Measurements from ENCODE around the gene TCL1A. TPM values are rescaled to one million over a fixed set of nuclear protein-coding genes. Genes with fewer than 3 reads are reported as not detected.

Gene TCL1A
- total RNA-seq, 2 experiments from 2014 or later: not detected

- Mint-ChIP-seq H3K9me3 (no peaks in the 10 kb centered on the region), H3K36me3 (ENCODE audit: low read depth) (no peaks in the 10 kb centered on the region), H3K4me1 (ENCODE audit: low read depth) (no peaks in the 10 kb centered on the region), H3K27me3 (peaks cover 37% of the 10 kb centered on the region), H3K27ac (no peak overlapping the region), H3K4me3 (no peak overlapping the region)
- Histone ChIP-seq H3K27me3 (ENCODE audit: control insufficient read depth in 1 of 2, insufficient read depth in 2 of 2, low read length in 2 of 2) (peaks cover 0 to 14% of the 10 kb centered on the region in 2 experiments), H3K36me3 (ENCODE audit: insufficient read depth, low read length) (no peaks in the 10 kb centered on the region), H3K4me3 (ENCODE audit: low read length) (no peak overlapping the region), H3K4me1 (ENCODE audit: insufficient read depth, low read length) (no peaks in the 10 kb centered on the region), H3K9me3 (ENCODE audit: control insufficient read depth in 1 of 2, insufficient read depth in 1 of 2, low read length in 2 of 2) (no peaks in the 10 kb centered on the region), H3K27ac (ENCODE audit: low read depth in 1 of 2, low read length in 2 of 2) (no peak overlapping the region)
- DNase-seq (no peak), ATAC-seq (ENCODE audit: poor library complexity) (no peak)
- ChIA-PET POLR2A (no interaction called here), CTCF (interaction anchor here (0.6 kb wide), 1 partner anchor 9 kb away, joined by 3 read pairs; no protein-coding TSS in a partner anchor)
- intact Hi-C loops (cut with DNase I, micrococcal nuclease): no loop called here
- no peak for TF ChIP-seq CTCF (IDR thresholded peaks at IDR 0.05)
Observed at GRCh38 chr14:95662376-95663186, 51.3 kb downstream of the TCL1A start.

- Histone ChIP-seq H3K27ac (ENCODE audit: low read depth in 1 of 2, low read length in 2 of 2) (no peak overlapping the region), H3K27me3 (ENCODE audit: control insufficient read depth in 1 of 2, insufficient read depth in 2 of 2, low read length in 2 of 2) (peaks cover 0 to 10% of the 10 kb centered on the region in 2 experiments), H3K36me3 (ENCODE audit: insufficient read depth, low read length) (no peaks in the 10 kb centered on the region), H3K4me3 (ENCODE audit: low read length) (no peak overlapping the region), H3K4me1 (ENCODE audit: insufficient read depth, low read length) (no peaks in the 10 kb centered on the region), H3K9me3 (ENCODE audit: control insufficient read depth in 1 of 2, insufficient read depth in 1 of 2, low read length in 2 of 2) (no peaks in the 10 kb centered on the region)
- Mint-ChIP-seq H3K4me1 (ENCODE audit: low read depth) (no peaks in the 10 kb centered on the region), H3K36me3 (ENCODE audit: low read depth) (no peaks in the 10 kb centered on the region), H3K27ac (no peak overlapping the region), H3K27me3 (peaks cover 42% of the 10 kb centered on the region), H3K4me3 (no peak overlapping the region), H3K9me3 (no peaks in the 10 kb centered on the region)
- no peak for DNase-seq
- no peak for ATAC-seq (ENCODE audit: poor library complexity)
- no peak for TF ChIP-seq CTCF (IDR thresholded peaks at IDR 0.05)
- ChIA-PET CTCF (no interaction called here), POLR2A (no interaction called here)
- intact Hi-C loops (cut with DNase I, micrococcal nuclease): no loop called here
Observed at GRCh38 chr14:95660651-95661515, 53.0 kb downstream of the TCL1A start.

GRCh38 chr14:95659990-95660385 is 53.9 kb downstream of the TCL1A start:
- H3K4me1 ChIP-seq (ENCODE audit: insufficient read depth, low read length): no peaks in the 10 kb centered on the region
- no peak overlapping the region for H3K27ac ChIP-seq (ENCODE audit: low read depth in 1 of 2, low read length in 2 of 2)
- Mint-ChIP-seq H3K4me3 (no peak overlapping the region), H3K9me3 (no peaks in the 10 kb centered on the region), H3K4me1 (ENCODE audit: low read depth) (no peaks in the 10 kb centered on the region), H3K36me3 (ENCODE audit: low read depth) (no peaks in the 10 kb centered on the region), H3K27me3 (peaks cover 42% of the 10 kb centered on the region), H3K27ac (no peak overlapping the region)
- no peak overlapping the region for H3K4me3 ChIP-seq (ENCODE audit: low read length)
- peaks cover 0 to 10% of the 10 kb centered on the region in 2 experiments for H3K27me3 ChIP-seq (ENCODE audit: control insufficient read depth in 1 of 2, insufficient read depth in 2 of 2, low read length in 2 of 2)
- no peaks in the 10 kb centered on the region for H3K36me3 ChIP-seq (ENCODE audit: insufficient read depth, low read length)
- TF ChIP-seq CTCF (IDR thresholded peaks at IDR 0.05): no peak
- intact Hi-C loops (cut with DNase I, micrococcal nuclease): no loop called here
- ATAC-seq (ENCODE audit: poor library complexity): no peak
- ChIA-PET POLR2A (no interaction called here), CTCF (no interaction called here)
- no peaks in the 10 kb centered on the region for H3K9me3 ChIP-seq (ENCODE audit: control insufficient read depth in 1 of 2, insufficient read depth in 1 of 2, low read length in 2 of 2)
- DNase-seq: no peak

Other genes starting within 250 kb of the TCL1A start
- gene SYNE3, start 197.5 kb downstream of the TCL1A start, total RNA-seq: 10 to 100 TPM; 29.4 to 31.4 TPM
- 10 to 100 TPM; 11.3 to 11.9 TPM for gene GLRX5, start 179.1 kb downstream of the TCL1A start, total RNA-seq
- not detected for gene TCL1B, start 27.7 kb downstream of the TCL1A start, total RNA-seq
- gene TUNAR, start 162.7 kb upstream of the TCL1A start, total RNA-seq: not detected

All from CD4-positive, alpha-beta T cell (primary cell).